A172 (cell line): ENCODE results near the gene CCDC187. TPM values are rescaled to one million over a fixed set of nuclear protein-coding genes. Genes with fewer than 3 reads are reported as not detected.
"Not testable (repeated sequence)": the region's sequence is repeated elsewhere in the genome, so short reads cannot be mapped to it uniquely, and the experiment has no call there.

Experiments
- DNase-seq: peaks from one replicate; pipeline ENCODE4 v3.0.0-alpha.2; 2015; ENCODE audit warnings: low spot score
- total RNA-seq: library from RNA; depleted of rRNA; stranded (reverse); fragments of >200 nt; shearing (Covaris generic); gene quantifications from 2 replicates; pipeline ENCODE4 v1.2.3, GENCODE V29; 2014

The CCDC187 gene
- total RNA-seq, 1 experiment from 2014 or later, result 0.07 TPM

- DNase-seq, result not testable (repeated sequence)
These were observed 37.3 kb downstream of the CCDC187 start for GRCh38 chr9:136266641-136267040.

DNA sequence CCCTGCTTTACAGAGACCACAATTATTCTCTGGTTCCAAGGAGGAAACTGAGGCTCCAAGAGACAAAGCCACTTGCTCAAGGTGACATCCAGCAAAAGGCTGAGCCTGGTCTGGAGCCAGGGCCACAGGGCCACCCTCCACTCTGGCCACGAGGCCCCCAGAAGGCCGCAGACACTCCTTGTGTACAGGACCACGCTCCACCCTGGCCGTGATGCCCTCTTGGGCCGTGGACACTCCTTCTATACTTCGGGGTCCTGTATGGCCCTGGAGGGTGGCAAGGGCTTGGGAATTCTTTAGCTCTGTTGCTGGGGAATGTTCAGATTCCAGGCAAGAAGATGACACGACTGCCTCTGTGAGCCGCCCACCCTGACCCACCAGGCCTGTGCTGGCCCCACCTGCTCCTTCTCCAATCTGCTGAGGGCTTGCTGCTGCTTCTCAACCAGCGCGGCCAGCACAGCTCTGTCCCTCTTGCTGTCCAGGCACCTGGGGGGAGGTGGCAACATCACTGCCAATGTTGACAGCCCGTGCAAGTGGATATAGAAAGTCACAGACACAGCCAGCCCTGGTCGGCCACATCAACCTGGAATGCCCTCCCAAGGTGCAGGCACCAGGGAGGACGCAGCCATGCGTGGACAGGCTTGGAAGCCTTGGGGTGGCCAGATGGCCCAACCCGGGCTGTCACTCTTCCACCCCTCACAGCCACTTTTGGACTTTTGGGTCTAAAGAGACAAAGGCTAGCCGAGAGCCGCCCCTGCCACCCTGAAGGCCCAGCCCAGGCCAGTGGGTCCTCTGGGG is 38.1 kb downstream of the CCDC187 start:
- DNase-seq, result no peak

GRCh38 chr9:136264441-136265405 is 39.2 kb downstream of the CCDC187 start:
- DNase-seq, result no peak

- DNase-seq, result no peak
These were observed 39.9 kb downstream of the CCDC187 start for GRCh38 chr9:136264031-136264430.

GRCh38 chr9:136262671-136263178 is 41.2 kb downstream of the CCDC187 start:
- no peak for DNase-seq

DNA sequence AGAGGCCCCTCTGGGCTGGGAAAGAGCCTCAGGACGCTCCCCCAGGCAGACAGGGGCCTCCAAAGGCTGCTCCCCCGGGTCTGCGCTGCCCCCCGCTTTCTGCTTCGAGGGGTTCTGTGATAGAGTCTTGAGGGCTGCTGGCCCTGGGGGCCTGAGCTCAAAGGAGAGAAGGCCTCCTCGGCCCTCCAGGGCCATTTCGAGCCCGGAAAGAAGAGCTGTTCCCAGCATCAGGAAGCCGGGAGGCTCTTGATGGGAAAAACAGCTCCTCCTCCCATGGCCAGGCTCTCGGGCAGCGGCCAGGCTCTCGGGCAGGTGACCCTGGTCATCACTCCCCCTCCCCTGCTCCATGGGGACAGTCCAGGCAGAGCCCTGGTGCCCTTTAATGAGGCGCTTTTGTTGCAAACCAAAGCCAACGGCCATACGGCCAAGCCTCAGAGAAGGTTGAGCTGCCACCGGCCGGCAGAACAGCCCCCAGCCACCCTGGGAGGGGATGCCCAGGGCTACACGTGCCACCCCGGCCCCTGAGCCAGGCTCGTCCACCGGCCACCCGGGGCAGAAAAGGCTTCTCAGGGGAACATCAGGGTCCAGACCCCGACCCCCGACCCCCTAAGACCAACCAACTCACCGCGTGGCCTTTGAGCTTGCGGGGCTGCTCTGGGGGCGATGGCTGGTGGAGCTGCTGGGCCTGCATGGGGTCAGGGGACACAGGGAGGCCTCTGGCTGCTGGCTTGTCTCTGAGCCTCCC is 42.0 kb downstream of the CCDC187 start:
- no peak for DNase-seq

DNA sequence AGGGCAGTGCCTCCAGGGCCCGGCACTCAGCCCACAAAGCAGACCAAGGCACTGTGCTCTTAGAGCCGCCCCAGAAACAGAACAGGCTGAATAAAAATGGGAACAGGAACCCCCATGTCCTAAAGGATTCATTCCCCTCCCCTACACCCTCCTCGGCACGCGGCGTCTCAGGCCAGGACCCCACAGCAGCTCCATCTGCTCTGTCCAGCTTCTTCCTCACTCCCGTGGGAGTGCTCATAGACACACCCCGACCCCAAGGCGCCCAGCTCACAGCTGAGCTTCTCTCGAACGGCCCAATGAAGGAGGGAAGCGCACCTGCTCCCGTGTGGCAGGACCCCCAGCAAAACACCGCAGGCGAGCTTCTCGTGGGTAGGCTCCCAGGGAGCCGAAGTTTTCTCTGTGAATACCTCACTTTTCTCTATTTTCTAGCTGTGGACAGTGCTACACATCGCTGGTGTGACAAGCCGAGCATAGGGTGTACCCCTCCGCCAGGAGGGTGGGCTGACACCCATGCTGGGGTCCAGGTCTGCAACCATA is 42.9 kb downstream of the CCDC187 start:
- DNase-seq, result no peak

DNA sequence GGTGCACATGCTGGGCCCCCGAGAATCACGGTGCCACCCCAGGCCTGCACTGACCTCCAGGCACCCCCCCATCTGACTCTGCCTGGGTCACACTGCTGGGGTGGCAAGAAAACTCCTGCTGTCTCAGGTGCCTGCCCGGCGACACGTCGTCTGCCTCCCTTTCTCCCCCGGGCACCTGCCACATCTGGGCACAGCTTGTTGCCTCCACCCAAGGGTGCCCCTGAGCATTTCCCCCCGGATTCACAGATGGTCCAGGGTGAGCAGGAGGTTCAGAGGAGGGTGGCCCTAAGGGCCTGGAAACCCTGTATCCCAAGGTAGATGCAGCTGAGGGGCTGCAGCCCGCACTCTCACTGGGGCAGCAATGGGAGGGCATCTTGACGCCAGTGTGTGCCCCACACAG is 43.4 kb downstream of the CCDC187 start:
- DNase-seq, result no peak

- no peak for DNase-seq
These were observed 44.1 kb downstream of the CCDC187 start for GRCh38 chr9:136259836-136260235.

DNA sequence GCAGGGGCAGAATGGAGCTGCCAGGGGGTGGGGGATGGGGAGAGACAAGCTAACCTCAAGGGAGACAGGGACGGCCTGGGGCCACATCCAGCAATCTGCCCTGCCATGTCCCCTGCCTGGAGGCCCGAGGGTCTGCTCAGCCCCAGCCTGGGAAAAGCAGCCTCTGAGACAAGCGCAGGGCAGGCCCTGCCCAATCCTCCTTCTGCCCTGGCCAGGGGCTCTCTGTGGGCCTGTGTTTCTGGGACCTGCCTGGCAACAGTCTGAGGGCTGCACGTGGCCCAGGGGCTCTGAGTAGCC is 44.4 kb downstream of the CCDC187 start:
- no peak for DNase-seq

DNA sequence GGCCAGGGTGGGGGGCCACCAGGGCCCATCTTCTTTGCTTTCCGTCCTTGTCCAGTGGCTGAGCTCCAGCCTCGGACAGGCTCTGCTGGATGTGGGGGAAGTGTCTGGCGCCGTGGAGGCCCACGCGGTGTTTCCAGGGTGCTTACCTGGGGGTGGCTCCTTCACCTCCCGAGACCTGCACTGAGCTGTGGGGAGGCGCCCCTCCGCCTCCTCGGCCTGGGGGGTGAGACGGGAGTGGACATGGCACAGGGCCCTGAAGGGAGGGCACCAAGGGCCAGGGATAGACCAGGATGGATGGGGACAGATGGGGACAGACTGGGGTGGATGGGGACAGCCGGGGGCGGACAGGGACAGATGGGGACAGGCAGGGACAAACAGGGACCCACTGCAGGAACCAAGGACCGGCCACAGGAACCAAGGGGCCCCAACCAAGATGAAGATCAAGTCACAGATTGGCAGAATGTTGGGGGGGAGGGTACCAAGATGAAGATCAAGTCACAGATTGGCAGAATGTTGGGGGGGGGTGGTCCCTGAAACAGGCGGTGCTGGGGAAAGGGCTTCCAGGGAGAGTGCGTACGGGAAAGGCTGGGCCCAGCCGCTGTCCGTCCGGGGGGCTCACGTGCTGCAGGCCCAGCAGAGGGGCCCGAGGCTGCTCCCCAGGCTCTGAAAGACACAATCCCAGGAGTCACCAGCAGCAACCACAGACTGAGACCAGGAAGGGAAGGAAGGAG is 44.9 kb downstream of the CCDC187 start:
- no peak for DNase-seq

- no peak for DNase-seq
These were observed 45.6 kb downstream of the CCDC187 start for GRCh38 chr9:136258299-136258625.

- no peak for DNase-seq
These were observed 46.3 kb downstream of the CCDC187 start for GRCh38 chr9:136257381-136258298.

- no peak for DNase-seq
These were observed 47.7 kb downstream of the CCDC187 start for GRCh38 chr9:136255896-136256890.

DNA sequence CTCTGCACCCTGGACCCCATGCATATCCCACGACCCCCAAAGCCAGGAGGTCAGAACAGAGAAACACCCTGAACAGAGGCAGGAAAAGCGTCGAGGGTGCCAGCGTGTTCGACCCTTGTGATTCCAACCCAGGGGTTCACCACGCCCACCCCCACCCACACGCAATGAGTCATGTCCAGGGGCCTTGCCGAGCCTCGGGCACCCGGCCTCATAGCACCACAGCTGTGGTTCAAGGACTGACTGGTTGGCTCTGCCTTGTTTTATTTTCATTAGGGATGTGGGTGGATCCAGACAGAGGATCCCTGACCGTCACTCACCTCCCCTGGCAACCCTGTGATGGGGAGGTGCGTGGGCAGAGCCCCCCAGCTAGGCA is 48.7 kb downstream of the CCDC187 start:
- DNase-seq, result peak; percentile 74

- DNase-seq, result no peak
These were observed 49.3 kb downstream of the CCDC187 start for GRCh38 chr9:136254381-136255165.

DNA sequence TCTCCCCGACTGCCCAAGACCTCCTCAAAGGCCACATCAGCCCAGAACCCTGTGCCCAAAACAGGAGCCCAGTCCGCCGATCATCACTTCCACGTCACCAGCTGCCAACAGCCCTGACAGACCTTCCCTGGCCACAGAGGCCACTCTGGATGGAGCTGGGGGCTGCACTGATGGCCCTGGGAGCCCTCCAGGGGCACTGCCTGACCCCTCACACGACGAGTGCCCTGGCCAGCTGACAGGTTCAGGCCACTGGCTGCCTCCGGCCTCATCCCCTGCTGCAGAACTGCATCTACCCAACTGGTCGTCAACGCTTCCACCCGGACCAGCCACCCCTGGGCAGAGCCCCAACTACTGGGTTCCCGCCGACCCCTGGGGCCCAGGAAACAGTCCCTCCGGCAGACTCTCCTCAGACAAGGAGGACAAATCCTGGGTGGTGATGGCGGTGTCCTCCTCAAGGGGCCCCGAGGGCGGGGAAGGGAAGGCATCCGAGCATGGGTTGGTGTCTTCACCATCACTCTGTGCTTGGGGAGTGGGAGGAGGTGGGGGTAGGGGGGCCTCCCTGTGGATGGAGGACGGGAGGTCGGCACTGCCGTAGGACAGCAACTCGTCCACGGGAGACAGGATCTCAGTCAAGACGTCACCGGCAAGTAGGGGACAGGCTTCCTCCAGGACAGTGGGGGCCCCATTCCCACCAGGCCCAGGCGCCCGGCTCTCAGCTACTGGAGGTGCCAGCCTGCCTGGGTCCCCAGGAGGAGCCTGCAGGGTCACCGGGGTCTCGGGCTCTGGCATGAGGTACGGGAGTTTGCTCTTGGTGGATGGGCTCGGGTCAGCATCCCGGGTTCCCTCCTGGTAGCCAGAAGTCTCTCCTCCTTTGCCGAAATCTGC is 50.4 kb downstream of the CCDC187 start:
- DNase-seq, result no peak
